ENCODE measurements around the gene RGS7.

The RGS7 gene

DNA sequence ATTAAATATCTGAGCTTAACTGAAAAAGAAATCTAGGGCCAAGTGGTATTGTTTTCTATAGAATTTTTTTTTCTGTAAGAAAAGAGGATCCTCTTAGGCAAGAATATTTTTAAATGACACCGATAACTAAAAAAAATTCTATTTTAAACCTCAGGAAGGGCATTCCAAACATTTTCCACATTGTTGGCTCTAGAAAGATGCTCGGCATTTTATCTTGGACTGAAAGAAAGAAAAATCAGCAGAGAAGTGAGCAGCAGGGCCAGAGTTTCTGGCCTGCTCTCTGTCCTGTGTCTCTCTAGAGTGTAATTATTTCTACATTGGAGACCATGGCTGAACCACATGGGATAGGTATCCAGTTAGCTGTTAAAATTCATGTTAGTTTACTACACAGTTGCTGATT is 552.5 kb downstream of the RGS7 start:
- no peaks in the 10 kb centered on the region for H3K9me3 ChIP-seq (ENCODE audit: control insufficient read depth, low read length)
- H3K4me1 ChIP-seq (ENCODE audit: control insufficient read depth, insufficient read depth, low read length) = peaks cover 37% of the 10 kb centered on the region
- DNase-seq (ENCODE audit: low read depth) = peak; percentile 50
- no peaks in the 10 kb centered on the region for H3K27me3 ChIP-seq (replicated peaks; ENCODE audit: control insufficient read depth, insufficient read depth, low read length)
- H3K9ac ChIP-seq (ENCODE audit: low read length) = no peak overlapping the region
- no peak overlapping the region for H3K4me3 ChIP-seq (ENCODE audit: low read length)
- no peaks in the 10 kb centered on the region for H3K36me3 ChIP-seq (ENCODE audit: control insufficient read depth, insufficient read depth, low read length, severe bottlenecking)

DNA sequence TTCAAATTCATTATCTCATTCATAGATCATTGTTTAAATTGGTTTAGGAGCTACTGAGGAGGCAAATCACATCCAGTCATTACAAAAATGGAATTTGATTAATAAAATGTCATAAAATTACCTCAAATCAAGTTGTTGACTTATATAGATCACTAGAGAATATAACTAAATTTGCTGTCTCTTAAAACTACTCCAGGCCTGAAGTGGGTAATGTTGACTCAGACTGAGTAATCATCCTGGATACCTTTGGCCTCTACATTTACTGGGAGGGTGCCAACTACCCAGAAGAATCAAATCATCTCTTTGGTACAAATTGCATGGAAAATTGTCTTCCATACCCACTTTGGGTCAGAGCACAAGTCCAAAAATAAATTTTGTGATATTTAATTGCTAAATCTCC is 553.9 kb downstream of the RGS7 start:
- no peaks in the 10 kb centered on the region for H3K36me3 ChIP-seq (ENCODE audit: control insufficient read depth, insufficient read depth, low read length, severe bottlenecking)
- no peaks in the 10 kb centered on the region for H3K27me3 ChIP-seq (replicated peaks; ENCODE audit: control insufficient read depth, insufficient read depth, low read length)
- H3K9ac ChIP-seq (ENCODE audit: low read length) = no peak overlapping the region
- no peak overlapping the region for H3K4me3 ChIP-seq (ENCODE audit: low read length)
- peak; percentile 40 for DNase-seq (ENCODE audit: low read depth)
- H3K4me1 ChIP-seq (ENCODE audit: control insufficient read depth, insufficient read depth, low read length) = peaks cover 37% of the 10 kb centered on the region
- no peaks in the 10 kb centered on the region for H3K9me3 ChIP-seq (ENCODE audit: control insufficient read depth, low read length)

DNA sequence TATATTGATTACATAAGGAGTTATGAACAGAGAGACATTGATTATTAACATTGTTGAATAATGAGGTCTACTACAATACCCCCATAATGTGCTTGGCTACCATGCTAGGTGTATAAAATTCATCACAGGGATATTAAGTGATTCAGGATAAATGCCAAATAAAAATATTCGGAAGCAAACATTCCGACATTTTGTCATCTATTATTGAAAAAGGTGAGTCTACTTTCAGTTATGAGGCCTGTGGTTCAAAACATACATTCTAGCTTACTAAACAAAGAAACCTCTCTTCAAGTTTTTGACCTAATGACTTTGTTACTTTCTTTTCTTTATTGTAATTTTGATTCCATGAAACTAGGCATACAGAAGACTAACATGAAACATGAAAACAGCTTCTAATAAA is 554.7 kb downstream of the RGS7 start:
- H3K9me3 ChIP-seq (ENCODE audit: control insufficient read depth, low read length) = no peaks in the 10 kb centered on the region
- no peak overlapping the region for H3K4me3 ChIP-seq (ENCODE audit: low read length)
- no peaks in the 10 kb centered on the region for H3K27me3 ChIP-seq (replicated peaks; ENCODE audit: control insufficient read depth, insufficient read depth, low read length)
- no peak overlapping the region for H3K9ac ChIP-seq (ENCODE audit: low read length)
- H3K4me1 ChIP-seq (ENCODE audit: control insufficient read depth, insufficient read depth, low read length) = peaks cover 37% of the 10 kb centered on the region
- no peak for DNase-seq (ENCODE audit: low read depth)
- H3K36me3 ChIP-seq (ENCODE audit: control insufficient read depth, insufficient read depth, low read length, severe bottlenecking) = no peaks in the 10 kb centered on the region

DNA sequence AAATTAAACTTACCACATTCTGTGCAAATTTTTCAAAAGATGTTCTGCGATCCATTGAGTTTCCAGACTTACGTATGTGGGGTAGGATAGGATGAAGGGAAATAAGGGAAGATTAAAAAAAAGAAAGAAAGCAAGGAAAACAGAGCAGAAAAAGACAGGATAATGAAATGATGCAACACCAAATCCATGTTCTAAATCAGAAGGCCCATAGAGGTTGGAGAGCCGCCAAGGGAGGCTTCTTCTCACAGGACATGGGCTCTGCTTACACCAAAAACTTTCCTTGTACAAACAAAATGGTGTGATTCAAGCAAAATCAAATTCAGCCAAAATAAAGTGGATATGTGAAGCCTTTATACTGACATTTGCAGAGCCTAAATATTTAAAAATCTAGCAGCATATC is 555.6 kb downstream of the RGS7 start:
- Histone ChIP-seq H3K36me3 (ENCODE audit: control insufficient read depth, insufficient read depth, low read length, severe bottlenecking) (no peaks in the 10 kb centered on the region), H3K4me3 (ENCODE audit: low read length) (no peak overlapping the region), H3K4me1 (ENCODE audit: control insufficient read depth, insufficient read depth, low read length) (peaks cover 37% of the 10 kb centered on the region), H3K9ac (ENCODE audit: low read length) (no peak overlapping the region), H3K9me3 (ENCODE audit: control insufficient read depth, low read length) (no peaks in the 10 kb centered on the region), H3K27me3 (replicated peaks; ENCODE audit: control insufficient read depth, insufficient read depth, low read length) (no peaks in the 10 kb centered on the region)
- peak; percentile 69 for DNase-seq (ENCODE audit: low read depth)

DNA sequence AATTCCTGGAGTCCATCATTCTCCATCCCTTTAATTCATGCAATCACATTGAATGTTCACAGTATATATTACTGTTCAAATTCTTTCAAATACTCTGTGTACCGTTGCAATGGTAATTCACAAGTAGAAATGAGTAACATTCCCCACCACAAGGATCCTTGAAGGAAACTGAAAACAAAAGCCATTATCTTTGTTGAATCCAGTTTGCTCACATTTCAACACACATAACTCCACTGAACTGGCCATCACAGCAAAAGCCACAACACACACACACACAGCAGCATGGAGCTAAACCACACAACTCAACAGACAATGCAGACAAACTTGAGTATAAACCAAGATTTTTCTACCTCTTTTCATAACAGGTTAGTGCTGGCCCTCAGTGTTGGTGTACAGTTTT is 556.7 kb downstream of the RGS7 start:
- DNase-seq (ENCODE audit: low read depth) = no peak
- no peak overlapping the region for H3K9ac ChIP-seq (ENCODE audit: low read length)
- no peaks in the 10 kb centered on the region for H3K27me3 ChIP-seq (replicated peaks; ENCODE audit: control insufficient read depth, insufficient read depth, low read length)
- no peaks in the 10 kb centered on the region for H3K36me3 ChIP-seq (ENCODE audit: control insufficient read depth, insufficient read depth, low read length, severe bottlenecking)
- H3K4me3 ChIP-seq (ENCODE audit: low read length) = no peak overlapping the region
- H3K4me1 ChIP-seq (ENCODE audit: control insufficient read depth, insufficient read depth, low read length) = peaks cover 32% of the 10 kb centered on the region
- H3K9me3 ChIP-seq (ENCODE audit: control insufficient read depth, low read length) = no peaks in the 10 kb centered on the region

DNA sequence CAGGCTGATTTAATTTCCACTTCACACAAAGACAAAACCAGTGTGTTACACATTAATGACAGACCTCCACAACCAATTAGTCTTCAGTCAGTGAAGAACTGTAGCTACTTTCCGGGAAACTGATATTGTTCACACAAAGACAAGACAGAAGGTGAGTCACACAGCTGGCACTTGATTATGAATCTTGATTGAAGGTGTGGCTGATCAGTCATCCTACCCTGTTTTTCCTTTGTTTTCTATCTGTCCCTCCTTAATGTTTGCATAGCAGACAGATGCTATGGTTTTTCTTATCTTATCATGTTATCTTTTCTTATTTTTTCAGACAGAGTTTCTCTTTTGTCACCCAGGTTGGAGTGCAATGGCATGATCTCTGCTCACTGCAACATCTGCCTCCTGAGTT is 560.0 kb downstream of the RGS7 start:
- Histone ChIP-seq H3K4me3 (ENCODE audit: low read length) (no peak overlapping the region), H3K27me3 (replicated peaks; ENCODE audit: control insufficient read depth, insufficient read depth, low read length) (no peaks in the 10 kb centered on the region), H3K9ac (ENCODE audit: low read length) (no peak overlapping the region), H3K36me3 (ENCODE audit: control insufficient read depth, insufficient read depth, low read length, severe bottlenecking) (no peaks in the 10 kb centered on the region), H3K4me1 (ENCODE audit: control insufficient read depth, insufficient read depth, low read length) (peaks cover 6% of the 10 kb centered on the region), H3K9me3 (ENCODE audit: control insufficient read depth, low read length) (no peaks in the 10 kb centered on the region)
- no peak for DNase-seq (ENCODE audit: low read depth)

DNA sequence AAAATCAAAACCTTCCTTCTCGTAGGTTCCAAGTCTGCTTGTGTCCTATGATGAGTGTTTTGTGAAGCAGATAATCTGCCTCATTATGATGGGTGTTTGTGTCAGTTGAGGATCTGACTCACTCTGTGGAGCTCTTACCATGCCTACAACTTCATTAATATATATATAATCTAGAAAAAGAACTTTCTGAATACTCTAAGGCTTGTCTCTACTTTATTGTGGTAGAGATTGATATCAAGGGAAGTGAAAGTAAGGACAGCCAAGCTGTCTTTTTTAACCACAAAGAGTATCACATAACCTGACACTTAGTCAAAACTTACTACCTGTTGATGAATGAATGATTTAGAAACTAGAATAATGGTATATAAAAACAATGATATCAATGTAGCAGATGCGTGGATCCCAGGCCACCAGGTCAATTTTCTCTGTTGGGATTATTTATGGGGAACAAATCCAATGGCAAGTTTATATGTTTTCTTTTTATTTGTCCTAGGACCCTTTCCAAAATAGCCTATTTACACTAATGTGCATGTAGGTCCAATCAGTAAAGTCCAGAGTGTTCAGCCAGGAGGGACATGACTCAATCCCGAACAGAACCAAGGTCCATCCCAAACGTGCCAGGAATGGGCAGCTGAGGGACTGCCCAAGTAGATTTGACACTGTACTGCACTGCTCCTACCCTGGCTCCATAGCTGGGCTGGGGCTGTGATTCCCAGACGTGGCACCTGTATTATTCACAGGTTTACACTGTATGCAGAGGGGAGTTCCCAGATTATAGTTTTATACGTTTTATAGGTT is 562.8 kb downstream of the RGS7 start:
- Histone ChIP-seq H3K9ac (ENCODE audit: low read length) (no peak overlapping the region), H3K9me3 (ENCODE audit: control insufficient read depth, low read length) (no peaks in the 10 kb centered on the region), H3K4me1 (ENCODE audit: control insufficient read depth, insufficient read depth, low read length) (peaks cover 14% of the 10 kb centered on the region), H3K4me3 (ENCODE audit: low read length) (no peak overlapping the region), H3K27me3 (replicated peaks; ENCODE audit: control insufficient read depth, insufficient read depth, low read length) (no peaks in the 10 kb centered on the region), H3K36me3 (ENCODE audit: control insufficient read depth, insufficient read depth, low read length, severe bottlenecking) (no peaks in the 10 kb centered on the region)
- DNase-seq (ENCODE audit: low read depth) = no peak

DNA sequence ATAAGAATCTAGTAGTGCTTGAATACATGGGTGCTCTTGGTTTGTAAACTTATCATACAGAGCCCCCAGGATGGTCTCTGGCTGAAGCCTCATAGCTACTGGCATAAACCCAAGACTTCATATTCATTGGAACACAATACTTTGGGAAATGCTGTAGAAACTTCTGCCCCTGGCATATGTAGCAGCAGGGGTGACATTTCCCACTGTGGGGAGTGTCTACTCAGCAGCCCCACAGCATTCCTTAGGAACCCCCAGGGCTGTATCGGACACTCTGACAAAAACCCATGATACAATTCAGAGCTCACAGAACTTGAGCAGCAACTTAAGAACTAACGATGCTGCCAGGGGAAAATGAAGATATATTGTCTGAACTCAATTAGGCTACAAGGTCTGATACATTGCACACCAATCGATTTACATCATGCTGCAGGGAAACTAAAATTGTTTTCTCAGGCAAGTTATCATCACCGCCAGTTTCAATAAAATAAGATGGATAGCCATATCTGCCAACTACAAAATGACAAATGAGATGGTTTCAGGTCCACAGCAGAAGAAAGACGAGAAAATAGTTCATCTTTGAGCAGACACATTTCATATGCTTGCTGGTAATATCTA is 564.0 kb downstream of the RGS7 start:
- no peaks in the 10 kb centered on the region for H3K36me3 ChIP-seq (ENCODE audit: control insufficient read depth, insufficient read depth, low read length, severe bottlenecking)

DNA sequence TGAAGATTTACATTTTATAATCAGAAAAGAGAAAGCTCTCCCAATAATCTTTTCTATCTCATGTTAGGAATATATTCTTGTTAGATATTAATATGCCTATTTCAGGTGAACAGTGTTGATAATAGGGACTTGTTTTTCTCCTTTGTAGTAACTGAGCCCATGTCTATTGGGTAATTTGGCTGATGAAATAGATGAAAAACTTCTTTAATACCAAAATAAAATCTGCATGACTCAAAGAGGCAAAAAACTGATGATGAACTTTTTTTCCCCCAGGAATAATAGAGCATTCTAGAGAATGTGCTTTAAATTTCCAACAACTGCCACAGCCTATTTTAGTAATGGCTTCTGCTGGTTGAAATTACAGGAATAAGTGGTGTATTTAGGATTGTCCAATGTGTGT is 566.1 kb downstream of the RGS7 start:
- H3K9me3 ChIP-seq (ENCODE audit: control insufficient read depth, low read length) = no peaks in the 10 kb centered on the region
- peaks cover 14% of the 10 kb centered on the region for H3K4me1 ChIP-seq (ENCODE audit: control insufficient read depth, insufficient read depth, low read length)
- DNase-seq (ENCODE audit: low read depth) = peak; percentile 57
- H3K36me3 ChIP-seq (ENCODE audit: control insufficient read depth, insufficient read depth, low read length, severe bottlenecking) = no peaks in the 10 kb centered on the region
- no peaks in the 10 kb centered on the region for H3K27me3 ChIP-seq (replicated peaks; ENCODE audit: control insufficient read depth, insufficient read depth, low read length)
- peak overlapping the region; percentile 30 for H3K9ac ChIP-seq (ENCODE audit: low read length)
- peak overlapping the region; percentile 2 for H3K4me3 ChIP-seq (ENCODE audit: low read length)

More for the DNA sequence above, 564.0 kb downstream of the RGS7 start:
- Histone ChIP-seq H3K4me3 (ENCODE audit: low read length) (no peak overlapping the region), H3K9ac (ENCODE audit: low read length) (no peak overlapping the region), H3K27me3 (replicated peaks; ENCODE audit: control insufficient read depth, insufficient read depth, low read length) (no peaks in the 10 kb centered on the region), H3K9me3 (ENCODE audit: control insufficient read depth, low read length) (no peaks in the 10 kb centered on the region), H3K4me1 (ENCODE audit: control insufficient read depth, insufficient read depth, low read length) (peaks cover 14% of the 10 kb centered on the region)
- DNase-seq (ENCODE audit: low read depth) = no peak

DNA sequence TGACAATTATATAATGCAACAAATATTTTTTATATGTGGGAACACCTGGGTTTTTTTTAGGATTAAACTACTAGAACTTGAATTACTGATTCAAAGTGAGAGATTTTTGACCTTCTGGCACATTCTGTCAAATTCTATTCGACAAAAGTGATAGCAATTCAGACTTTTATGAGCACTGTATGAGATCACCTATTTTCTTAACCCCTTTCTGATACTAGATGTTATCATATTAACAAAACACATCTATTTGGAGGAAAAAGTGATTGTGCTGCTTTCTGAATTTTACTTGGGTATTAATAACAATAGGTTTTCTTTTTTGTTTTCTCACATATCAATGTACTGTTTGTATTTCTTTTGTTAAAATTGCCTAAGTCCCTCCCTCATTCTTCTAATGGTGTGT is 570.1 kb downstream of the RGS7 start:
- no peaks in the 10 kb centered on the region for H3K36me3 ChIP-seq (ENCODE audit: control insufficient read depth, insufficient read depth, low read length, severe bottlenecking)
- H3K4me1 ChIP-seq (ENCODE audit: control insufficient read depth, insufficient read depth, low read length) = peaks cover 14% of the 10 kb centered on the region
- H3K9ac ChIP-seq (ENCODE audit: low read length) = no peak overlapping the region
- no peaks in the 10 kb centered on the region for H3K27me3 ChIP-seq (replicated peaks; ENCODE audit: control insufficient read depth, insufficient read depth, low read length)
- DNase-seq (ENCODE audit: low read depth) = no peak
- no peaks in the 10 kb centered on the region for H3K9me3 ChIP-seq (ENCODE audit: control insufficient read depth, low read length)
- H3K4me3 ChIP-seq (ENCODE audit: low read length) = no peak overlapping the region

DNA sequence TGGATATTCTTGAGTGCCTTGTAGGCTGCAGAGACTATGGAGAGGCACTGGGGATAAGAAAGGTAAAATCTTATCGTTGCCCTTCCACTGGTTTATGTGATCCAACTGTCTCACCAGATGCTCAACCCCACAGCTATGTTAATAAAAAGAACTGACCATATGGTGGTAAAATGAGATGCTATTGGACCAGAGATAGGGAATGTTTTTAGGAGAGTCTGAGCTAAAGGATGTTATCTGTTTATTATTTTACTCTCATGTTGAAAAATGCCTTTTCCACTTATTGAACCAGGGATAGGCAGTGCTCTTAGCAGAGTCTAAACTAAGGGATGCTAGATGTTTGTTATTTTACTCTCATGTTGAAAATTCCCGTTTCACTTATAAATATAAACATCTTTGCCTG is 572.2 kb downstream of the RGS7 start:
- no peaks in the 10 kb centered on the region for H3K4me1 ChIP-seq (ENCODE audit: control insufficient read depth, insufficient read depth, low read length)
- no peak overlapping the region for H3K9ac ChIP-seq (ENCODE audit: low read length)
- no peaks in the 10 kb centered on the region for H3K9me3 ChIP-seq (ENCODE audit: control insufficient read depth, low read length)
- no peak for DNase-seq (ENCODE audit: low read depth)
- H3K36me3 ChIP-seq (ENCODE audit: control insufficient read depth, insufficient read depth, low read length, severe bottlenecking) = no peaks in the 10 kb centered on the region
- H3K4me3 ChIP-seq (ENCODE audit: low read length) = no peak overlapping the region
- no peaks in the 10 kb centered on the region for H3K27me3 ChIP-seq (replicated peaks; ENCODE audit: control insufficient read depth, insufficient read depth, low read length)
